Neuronal stem cell (in vitro differentiated cells): ENCODE data around the gene SAMD4A.
A peak's percentile ranks its signal among the peaks of the same experiment; 100 is the strongest.

Experiments used
- DNase-seq: peaks from one replicate; pipeline ENCODE4 v3.0.0-alpha.2; 2013; ENCODE audit warnings: low spot score
- H2AFZ ChIP-seq: one replicate; pipeline ENCODE4 v1.6.1; 2013; ENCODE audit warnings: mild to moderate bottlenecking, low read length, inconsistent platforms
- H2AK5ac ChIP-seq: 2 replicates; pipeline ENCODE4 v1.6.1; 2013; ENCODE audit warnings: low read depth, mild to moderate bottlenecking, inconsistent platforms, low read length, moderate library complexity, mixed read lengths
- H2BK120ac ChIP-seq: 2 replicates; pipeline ENCODE4 v1.6.1; 2013; ENCODE audit warnings: low read depth, mild to moderate bottlenecking, inconsistent platforms, low read length, moderate library complexity, mixed read lengths
- H2BK12ac ChIP-seq: one replicate; pipeline ENCODE4 v1.6.1; 2013; ENCODE audit warnings: low read length, inconsistent platforms
- H2BK15ac ChIP-seq: 2 replicates; pipeline ENCODE4 v1.6.1; 2013; ENCODE audit warnings: mild to moderate bottlenecking, low read length, inconsistent platforms, mixed read lengths
- H2BK5ac ChIP-seq: one replicate; pipeline ENCODE4 v1.6.1; 2013; ENCODE audit warnings: inconsistent platforms, mild to moderate bottlenecking, low read length, moderate library complexity
- H3K14ac ChIP-seq: one replicate; pipeline ENCODE4 v1.6.1; 2013; ENCODE audit warnings: low read length, inconsistent platforms
- H3K18ac ChIP-seq: 2 replicates; pipeline ENCODE4 v1.6.1; 2013; ENCODE audit warnings: low read length, inconsistent platforms
- H3K23ac ChIP-seq: 2 replicates; pipeline ENCODE4 v1.6.1; 2013; ENCODE audit warnings: low read depth, mild to moderate bottlenecking, mixed read lengths, low read length, inconsistent platforms; ENCODE audit not compliant: poor library complexity
- H3K27ac ChIP-seq: replicated peaks from 3 replicates; pipeline ENCODE4 v1.5.1; 2013; ENCODE audit warnings: low read length, inconsistent platforms
- H3K27me3 ChIP-seq, 3 experiments: 2 replicates each; pipeline ENCODE4 v1.6.1; 2013; ENCODE audit warnings: low read length in 3 of 3, mild to moderate bottlenecking in 2 of 3, inconsistent platforms in 1 of 3, low read depth in 1 of 3, mixed read lengths in 1 of 3, moderate library complexity in 1 of 3; ENCODE audit not compliant: control insufficient read depth in 3 of 3, insufficient read depth in 3 of 3
- H3K36me3 ChIP-seq, 2 donors: replicated peaks in 1 of 2; 2 replicates each; pipeline ENCODE4 v1.6.1; 2013; ENCODE audit warnings: low read length in 2 of 2; ENCODE audit not compliant: control insufficient read depth in 2 of 2, insufficient read depth in 2 of 2
- H3K4ac ChIP-seq: 2 replicates; pipeline ENCODE4 v1.6.1; 2013; ENCODE audit warnings: inconsistent platforms, mild to moderate bottlenecking, low read length, moderate library complexity
- H3K4me1 ChIP-seq, 2 donors: 1 replicate in 1 of 2; 2 replicates in 1 of 2; pipeline ENCODE4 v1.6.1; 2013; ENCODE audit warnings: low read length in 2 of 2, low read depth in 1 of 2; ENCODE audit not compliant: control insufficient read depth in 2 of 2, insufficient read depth in 1 of 2
- H3K4me2 ChIP-seq: one replicate; pipeline ENCODE4 v1.6.1; 2013; ENCODE audit warnings: mild to moderate bottlenecking, low read length, inconsistent platforms; ENCODE audit not compliant: insufficient read depth, poor library complexity, severe bottlenecking
- H3K4me3 ChIP-seq, 2 donors: 2 replicates each; pipeline ENCODE4 v1.5.1; 2013; ENCODE audit warnings: low read length in 2 of 2, mild to moderate bottlenecking in 2 of 2, inconsistent platforms in 1 of 2, moderate library complexity in 1 of 2
- H3K79me1 ChIP-seq: one replicate; pipeline ENCODE4 v1.6.1; 2013; ENCODE audit warnings: low read depth, mild to moderate bottlenecking, inconsistent platforms, low read length, moderate library complexity
- H3K9ac ChIP-seq: one replicate; pipeline ENCODE4 v1.6.1; 2013; ENCODE audit warnings: mild to moderate bottlenecking, low read depth, low read length, inconsistent platforms; ENCODE audit not compliant: poor library complexity
- H3K9me3 ChIP-seq, 2 donors: replicated peaks in 1 of 2; 2 replicates each; pipeline versions ENCODE3 to v1.6.1; 2013; ENCODE audit warnings: low read length in 2 of 2, mild to moderate bottlenecking in 2 of 2, inconsistent platforms in 1 of 2, low read depth in 1 of 2, mixed read lengths in 1 of 2, moderate library complexity in 1 of 2; ENCODE audit not compliant: control insufficient read depth in 2 of 2, insufficient read depth in 1 of 2
- H4K8ac ChIP-seq: one replicate; pipeline ENCODE4 v1.6.1; 2013; ENCODE audit warnings: low read depth, mild to moderate bottlenecking, inconsistent platforms, low read length, moderate library complexity
- H4K91ac ChIP-seq: one replicate; pipeline ENCODE4 v1.6.1; 2013; ENCODE audit warnings: low read length, low read depth, mild to moderate bottlenecking, inconsistent platforms; ENCODE audit not compliant: poor library complexity
- WGBS, 2 donors: extraction: QIAGEN DNeasy Blood & Tissue Kit; methylation state at CpG; one replicate each; pipeline ENCODE4 v1.1.7; 2013; ENCODE audit warnings: missing lambda C conversion rate in 2 of 2, mixed read lengths in 1 of 2; ENCODE audit not compliant: insufficient read length in 2 of 2, insufficient replicate concordance in 1 of 2; ENCODE audit errors: extremely low coverage in 2 of 2; 5-methylcytosine and 5-hydroxymethylcytosine counted together

SAMD4A gene

GRCh38 chr14:54594537-54594936 lies 27.6 kb downstream of the SAMD4A start:
- Histone ChIP-seq H3K14ac (no peak overlapping the region), H3K4ac (no peak overlapping the region), H2AFZ (no peak overlapping the region), H3K23ac (no peak overlapping the region), H3K4me1 (peaks cover 0 to 2% of the 10 kb centered on the region in 2 donors), H3K4me3 (no peak overlapping the region), H2BK120ac (no peak overlapping the region), H3K18ac (no peak overlapping the region), H3K79me1 (no peaks in the 10 kb centered on the region), H2BK12ac (no peak overlapping the region), H2BK15ac (no peak overlapping the region), H2BK5ac (no peak overlapping the region), H3K36me3 (peaks cover 0 to 2% of the 10 kb centered on the region in 2 donors), H3K4me2 (no peak overlapping the region), H3K27me3 (no peaks in the 10 kb centered on the region), H3K9me3 (peaks cover 0 to 15% of the 10 kb centered on the region in 2 donors), H3K27ac (no peak overlapping the region), H4K91ac (no peak overlapping the region), H4K8ac (no peak overlapping the region), H2AK5ac (no peak overlapping the region), H3K9ac (no peak overlapping the region)
- no CpG with 5 or more reads among the region's 1 CpG for WGBS, 2 donors
- no peak for DNase-seq

- no peak overlapping the region for H4K8ac ChIP-seq
- no peak overlapping the region for H3K27ac ChIP-seq
- H2BK5ac ChIP-seq = no peak overlapping the region
- H2AFZ ChIP-seq = no peak overlapping the region
- no peaks in the 10 kb centered on the region for H3K79me1 ChIP-seq
- no peak overlapping the region for H3K9ac ChIP-seq
- H3K4me2 ChIP-seq = no peak overlapping the region
- no peak for DNase-seq
- no peak overlapping the region for H3K14ac ChIP-seq
- H3K23ac ChIP-seq = no peak overlapping the region
- no peak overlapping the region for H2BK12ac ChIP-seq
- H4K91ac ChIP-seq = no peak overlapping the region
- H3K4me3 ChIP-seq = no peak overlapping the region
- H3K27me3 ChIP-seq = no peaks in the 10 kb centered on the region
- H2AK5ac ChIP-seq = no peak overlapping the region
- H2BK15ac ChIP-seq = no peak overlapping the region
- H2BK120ac ChIP-seq = no peak overlapping the region
- peaks cover 0 to 3% of the 10 kb centered on the region in 2 donors for H3K4me1 ChIP-seq
- no CpG with 5 or more reads among the region's 5 CpGs for WGBS, 2 donors
- no peaks in the 10 kb centered on the region for H3K36me3 ChIP-seq
- H3K9me3 ChIP-seq = peaks cover 0 to 6% of the 10 kb centered on the region in 2 donors
- no peak overlapping the region for H3K18ac ChIP-seq
- no peak overlapping the region for H3K4ac ChIP-seq
These were observed 31.0 kb downstream of the SAMD4A start for GRCh38 chr14:54597795-54598443.

DNA sequence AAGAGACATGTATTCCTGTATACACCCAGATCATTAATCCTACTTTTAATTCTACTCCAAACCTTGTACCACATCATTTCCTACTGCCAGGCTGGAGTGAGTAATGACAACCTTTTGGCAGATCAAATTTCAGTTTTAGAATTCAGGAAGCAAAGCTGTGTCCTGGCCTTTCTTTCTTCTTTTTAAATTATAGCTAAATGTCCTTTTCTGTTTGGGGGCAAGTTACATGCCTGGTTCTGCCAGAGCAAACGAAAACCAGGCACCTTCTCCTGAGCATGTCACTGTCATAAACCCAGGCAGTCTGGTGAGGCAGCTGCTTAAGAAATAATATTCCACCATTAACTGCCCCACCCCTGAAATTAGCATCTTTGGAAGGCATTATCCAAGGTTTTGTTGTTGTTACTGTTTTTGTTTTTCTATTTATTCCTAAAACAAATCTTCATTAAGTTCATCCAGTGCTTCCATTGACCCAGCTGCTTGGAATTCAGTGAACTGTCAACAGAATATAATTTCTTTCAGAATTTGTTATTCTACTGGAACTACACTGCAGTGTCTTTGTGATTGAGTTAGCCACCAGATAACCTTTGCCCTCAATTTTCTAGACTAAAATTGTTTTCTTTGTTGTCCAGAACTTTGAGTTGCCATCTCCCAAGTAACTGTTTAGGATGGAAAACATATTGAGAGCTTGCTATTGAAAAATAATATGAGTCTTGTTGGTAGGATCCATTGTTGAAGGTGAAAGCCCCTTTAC lies 33.2 kb downstream of the SAMD4A start:
- Histone ChIP-seq H2BK12ac (no peak overlapping the region), H3K23ac (no peak overlapping the region), H2AFZ (no peak overlapping the region), H3K9me3 (peaks cover 0 to 6% of the 10 kb centered on the region in 2 donors), H2AK5ac (no peak overlapping the region), H3K36me3 (no peaks in the 10 kb centered on the region), H3K27ac (no peak overlapping the region), H3K4me2 (no peak overlapping the region), H3K18ac (no peak overlapping the region), H3K14ac (no peak overlapping the region), H3K9ac (no peak overlapping the region), H3K4me3 (no peak overlapping the region), H3K79me1 (no peaks in the 10 kb centered on the region), H2BK120ac (no peak overlapping the region), H4K91ac (no peak overlapping the region), H2BK15ac (no peak overlapping the region), H3K27me3 (no peaks in the 10 kb centered on the region), H3K4me1 (peaks cover 0 to 3% of the 10 kb centered on the region in 2 donors), H3K4ac (no peak overlapping the region), H2BK5ac (no peak overlapping the region), H4K8ac (no peak overlapping the region)
- no peak for DNase-seq
- no CpG with 5 or more reads among the region's 1 CpG for WGBS, 2 donors

DNA sequence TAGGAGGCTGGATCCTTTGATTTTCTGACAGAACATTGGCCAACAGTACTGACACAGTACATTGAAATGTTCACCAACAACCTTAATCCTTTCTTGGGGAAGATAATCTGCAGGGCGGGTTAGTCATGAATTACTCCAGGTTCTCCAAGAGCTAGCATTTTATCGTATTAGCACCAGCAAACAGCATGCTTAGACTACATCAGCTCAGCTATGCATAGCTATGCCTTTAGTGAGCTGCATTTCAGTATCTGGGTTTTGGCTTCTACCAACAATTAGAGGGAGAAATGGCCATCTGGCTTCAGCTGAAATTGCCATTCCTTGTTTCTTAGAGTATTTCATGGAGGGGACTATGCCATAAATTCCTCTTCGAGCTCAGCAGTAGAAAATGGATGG lies 33.8 kb downstream of the SAMD4A start:
- Histone ChIP-seq H4K91ac (no peak overlapping the region), H3K4me1 (peaks cover 0 to 3% of the 10 kb centered on the region in 2 donors), H2AK5ac (no peak overlapping the region), H2BK120ac (no peak overlapping the region), H2BK12ac (no peak overlapping the region), H3K4ac (no peak overlapping the region), H3K9ac (peak overlapping the region; percentile 50), H3K14ac (no peak overlapping the region), H2BK5ac (no peak overlapping the region), H3K79me1 (no peaks in the 10 kb centered on the region), H4K8ac (no peak overlapping the region), H3K23ac (no peak overlapping the region), H2BK15ac (no peak overlapping the region), H3K4me2 (no peak overlapping the region), H3K18ac (no peak overlapping the region), H3K27me3 (no peaks in the 10 kb centered on the region), H3K27ac (no peak overlapping the region), H3K4me3 (no peak overlapping the region), H3K9me3 (peaks cover 0 to 6% of the 10 kb centered on the region in 2 donors), H3K36me3 (no peaks in the 10 kb centered on the region), H2AFZ (no peak overlapping the region)
- no CpG with 5 or more reads among the region's 3 CpGs for WGBS, 2 donors
- no peak for DNase-seq
